HepG2 (cell line): ENCODE data around the gene SLC35B2. TPM values are rescaled to one million over a fixed set of nuclear protein-coding genes. Genes with fewer than 3 reads are reported as not detected.

Experiments
- ARID4A ChIP-seq: sonication (generic); formaldehyde crosslinking; IDR thresholded peaks from 2 replicates; pipeline ENCODE4 v1.5.0; 2020; ENCODE audit warnings: mild to moderate bottlenecking, missing genetic modification reagents, borderline replicate concordance
- HOMEZ ChIP-seq: IDR thresholded peaks from 2 replicates; pipeline ENCODE4 v1.6.1; 2016; ENCODE audit warnings: low read depth
- HOXA3 ChIP-seq: sonication (generic); formaldehyde crosslinking; IDR thresholded peaks from 2 replicates; pipeline ENCODE4 v1.5.0; 2020; ENCODE audit warnings: missing genetic modification reagents
- MLXIP ChIP-seq: sonication (generic); formaldehyde crosslinking; IDR thresholded peaks from 2 replicates; pipeline ENCODE4 v1.9.0; 2021; ENCODE audit warnings: missing genetic modification reagents, borderline replicate concordance
- NR2F6 ChIP-seq, 2 experiments: IDR thresholded peaks; 2 replicates each; pipeline ENCODE4 v1.6.1; 2016; ENCODE audit warnings: antibody characterized with exemption in 1 of 2, mild to moderate bottlenecking in 1 of 2
- NRL ChIP-seq: sonication (generic); formaldehyde crosslinking; IDR thresholded peaks from 2 replicates; pipeline ENCODE4 v1.5.0; 2020; ENCODE audit warnings: missing genetic modification reagents, mild to moderate bottlenecking, moderate library complexity, borderline replicate concordance
- RXRB ChIP-seq: IDR thresholded peaks from 2 replicates; pipeline ENCODE4 v1.6.1; 2016; ENCODE audit warnings: borderline replicate concordance, missing genetic modification reagents, missing compliant biosample characterization
- SNAI1 ChIP-seq: sonication (generic); formaldehyde crosslinking; IDR thresholded peaks from 2 replicates; pipeline ENCODE4 v1.5.0; 2020; ENCODE audit warnings: mild to moderate bottlenecking, missing genetic modification reagents, borderline replicate concordance
- ZNF180 ChIP-seq: sonication (generic); formaldehyde crosslinking; IDR thresholded peaks from 2 replicates; pipeline ENCODE4 v1.4.0; 2020; ENCODE audit warnings: low read depth, missing genetic modification reagents, borderline replicate concordance
- ZNF281 ChIP-seq: sonication (generic); formaldehyde crosslinking; IDR thresholded peaks from 2 replicates; pipeline ENCODE4 v1.4.0; 2020; ENCODE audit warnings: missing genetic modification reagents, borderline replicate concordance
- ZNF569 ChIP-seq: sonication (generic); formaldehyde crosslinking; IDR thresholded peaks from 2 replicates; pipeline ENCODE4 v1.5.0; 2020; ENCODE audit warnings: mild to moderate bottlenecking, missing genetic modification reagents, moderate library complexity, borderline replicate concordance
- ZNF800 ChIP-seq: sonication (generic); formaldehyde crosslinking; IDR thresholded peaks from 2 replicates; pipeline ENCODE4 v1.4.0; 2020; ENCODE audit warnings: missing genetic modification reagents
- ZNF850 ChIP-seq: sonication (generic); formaldehyde crosslinking; conservative IDR thresholded peaks from 2 replicates; pipeline ENCODE4 v1.9.0; 2021; ENCODE audit warnings: mild to moderate bottlenecking, missing genetic modification reagents
- polyA plus RNA-seq, 8 experiments: library from polyadenylated mRNA; depleted of rRNA in 3 of 8; stranded (reverse) in 7 of 8; unstranded in 1 of 8; fragments of >200 nt; fragmentation: Illumina TruSeq in 4 of 8; extraction: Trizol in 4 of 8; gene quantifications; 2 replicates each; pipeline versions ENCODE4 v1.2.1 to v1.2.3, GENCODE V29; 2011 to 2016; ENCODE audit warnings: low read depth in 4 of 8, missing spikeins in 1 of 8, mixed read lengths in 1 of 8; ENCODE audit not compliant: insufficient read depth in 1 of 8
- total RNA-seq, 5 experiments: library from RNA; depleted of rRNA; stranded (reverse); fragments of >200 nt; fragmentation: Illumina TruSeq; extraction: Trizol; gene quantifications; 2 replicates each; pipeline ENCODE4 v1.2.3, GENCODE V29; 2016; ENCODE audit warnings: low read depth in 1 of 5

The SLC35B2 gene
- total and polyA plus RNA-seq, 2 of the 13 experiments (the other 11 are each of a cell fraction or from before 2014, with no cell fraction given): 61.1 to 148 TPM

- TF ChIP-seq ZNF800 (CRISPR knock-in tag) (no peak; the same call in 1 of the 2 replicates), ARID4A (CRISPR knock-in tag) (no peak; the same call in 1 of the 2 replicates), NR2F6 (IDR thresholded peaks at IDR 0.05) (0 out of 2 replicates have a peak, but pooled peaks have one; percentile 44), NR2F6 (CRISPR knock-in tag; IDR thresholded peaks at IDR 0.05) (peak; percentile 46; the same call in 1 of the 2 replicates), ZNF850 (peak; percentile 85; the same call in 1 of the 2 replicates), SNAI1 (CRISPR knock-in tag) (0 out of 2 replicates have a peak, but pooled peaks have one; percentile 60), NRL (CRISPR knock-in tag) (no peak; the same call in 1 of the 2 replicates), MLXIP (no peak), ZNF281 (CRISPR knock-in tag) (no peak), ZNF180 (CRISPR knock-in tag) (no peak), HOMEZ (CRISPR knock-in tag) (no peak), ZNF569 (CRISPR knock-in tag) (no peak), RXRB (peak; percentile 18; the same call in 1 of the 2 replicates), HOXA3 (peak; percentile 47)
Observed at GRCh38 chr6:44237021-44237812, 20.1 kb downstream of the SLC35B2 start (continued).
